Medulla oblongata (tissue), 1 donor: Measurements from ENCODE around the gene INPP5B.
"Not testable (repeated sequence)": the region's sequence is repeated elsewhere in the genome, so short reads cannot be mapped to it uniquely, and the experiment has no call there.

Experiments
- DNase-seq: peaks from one replicate; pipeline ENCODE4 v3.0.0-alpha.2; 2015; ENCODE audit errors: extremely low spot score

The INPP5B gene

GRCh38 chr1:37946703-37947360 is at the start of gene INPP5B:
INPP5B (minus strand) TSS chr1:37947053; CDS start chr1:37946308, 745 bp downstream.
- DNase-seq = peak; percentile 95

- no peak for DNase-seq
Observed at GRCh38 chr1:37995751-37996345, 49.0 kb upstream of the INPP5B start.

GRCh38 chr1:37994886-37995566 is 48.2 kb upstream of the INPP5B start:
- DNase-seq = no peak

GRCh38 chr1:37989361-37989930 is 42.6 kb upstream of the INPP5B start:
- no peak for DNase-seq

- no peak for DNase-seq
Observed at GRCh38 chr1:37987679-37988078, 40.8 kb upstream of the INPP5B start.

- DNase-seq = no peak
Observed at GRCh38 chr1:37983546-37983945, 36.7 kb upstream of the INPP5B start.

- no peak for DNase-seq
Observed at GRCh38 chr1:37978541-37978940, 31.7 kb upstream of the INPP5B start.

- DNase-seq = peak; percentile 41
Observed at GRCh38 chr1:37975083-37975482, 28.2 kb upstream of the INPP5B start.

- DNase-seq = no peak
Observed at GRCh38 chr1:37974567-37974966, 27.7 kb upstream of the INPP5B start.

- not testable (repeated sequence) for DNase-seq
Observed at GRCh38 chr1:37973684-37974083, 26.8 kb upstream of the INPP5B start.

- DNase-seq = no peak
Observed at GRCh38 chr1:37965301-37965700, 18.4 kb upstream of the INPP5B start.

- DNase-seq = not testable (repeated sequence)
Observed at GRCh38 chr1:37964106-37964505, 17.3 kb upstream of the INPP5B start.

GRCh38 chr1:37958690-37959089 is 11.8 kb upstream of the INPP5B start:
- no peak for DNase-seq

GRCh38 chr1:37955685-37956084 is 8.8 kb upstream of the INPP5B start:
- no peak for DNase-seq

- no peak for DNase-seq
Observed at GRCh38 chr1:37954316-37954971, 7.6 kb upstream of the INPP5B start.

- DNase-seq = no peak
Observed at GRCh38 chr1:37952738-37953137, 5.9 kb upstream of the INPP5B start.

GRCh38 chr1:37951783-37952624 is 5.2 kb upstream of the INPP5B start:
- no peak for DNase-seq

- DNase-seq = no peak
Observed at GRCh38 chr1:37951041-37951782, 4.4 kb upstream of the INPP5B start.

GRCh38 chr1:37949524-37950152 is 2.8 kb upstream of the INPP5B start:
- DNase-seq = no peak

- DNase-seq = no peak
Observed at GRCh38 chr1:37948841-37949240, 2.0 kb upstream of the INPP5B start.
